ENCODE data around the gene DIPK1A.

The DIPK1A gene

GRCh38 chr1:92851729-92852128, 109.5 kb downstream of the DIPK1A start:
- no peaks in the 10 kb centered on the region for H3K27me3 ChIP-seq (replicated peaks; ENCODE audit: control insufficient read depth, insufficient read depth, low read length)
- TF ChIP-seq CTCF (IDR thresholded peaks at IDR 0.05; ENCODE audit: insufficient read depth, low read length, poor library complexity, severe bottlenecking), result no peak
- peaks cover 3% of the 10 kb centered on the region for H3K36me3 ChIP-seq (ENCODE audit: control insufficient read depth, insufficient read depth, low read length)
- H3K4me3 ChIP-seq (replicated peaks; ENCODE audit: low read depth, low read length), result no peak overlapping the region
- no peak for DNase-seq (ENCODE audit: extremely low read depth, insufficient read length)

GRCh38 chr1:92850019-92850418, 111.2 kb downstream of the DIPK1A start:
- no peak for DNase-seq (ENCODE audit: extremely low read depth, insufficient read length)
- no peak for TF ChIP-seq CTCF (IDR thresholded peaks at IDR 0.05; ENCODE audit: insufficient read depth, low read length, poor library complexity, severe bottlenecking)
- no peaks in the 10 kb centered on the region for H3K27me3 ChIP-seq (replicated peaks; ENCODE audit: control insufficient read depth, insufficient read depth, low read length)
- H3K4me3 ChIP-seq (replicated peaks; ENCODE audit: low read depth, low read length), result no peak overlapping the region
- peaks cover 3% of the 10 kb centered on the region for H3K36me3 ChIP-seq (ENCODE audit: control insufficient read depth, insufficient read depth, low read length)

GRCh38 chr1:92848201-92848600, 113.1 kb downstream of the DIPK1A start:
- DNase-seq (ENCODE audit: extremely low read depth, insufficient read length), result no peak
- Histone ChIP-seq H3K36me3 (ENCODE audit: control insufficient read depth, insufficient read depth, low read length) (peaks cover 7% of the 10 kb centered on the region), H3K4me3 (replicated peaks; ENCODE audit: low read depth, low read length) (no peak overlapping the region), H3K27me3 (replicated peaks; ENCODE audit: control insufficient read depth, insufficient read depth, low read length) (no peaks in the 10 kb centered on the region)
- TF ChIP-seq CTCF (IDR thresholded peaks at IDR 0.05; ENCODE audit: insufficient read depth, low read length, poor library complexity, severe bottlenecking), result no peak

GRCh38 chr1:92845908-92846307, 115.4 kb downstream of the DIPK1A start:
- H3K36me3 ChIP-seq (ENCODE audit: control insufficient read depth, insufficient read depth, low read length), result peaks cover 10% of the 10 kb centered on the region
- DNase-seq (ENCODE audit: extremely low read depth, insufficient read length), result no peak
- H3K4me3 ChIP-seq (replicated peaks; ENCODE audit: low read depth, low read length), result no peak overlapping the region
- H3K27me3 ChIP-seq (replicated peaks; ENCODE audit: control insufficient read depth, insufficient read depth, low read length), result no peaks in the 10 kb centered on the region
- TF ChIP-seq CTCF (IDR thresholded peaks at IDR 0.05; ENCODE audit: insufficient read depth, low read length, poor library complexity, severe bottlenecking), result no peak

GRCh38 chr1:92844439-92844838, 116.8 kb downstream of the DIPK1A start:
- TF ChIP-seq CTCF (IDR thresholded peaks at IDR 0.05; ENCODE audit: insufficient read depth, low read length, poor library complexity, severe bottlenecking), result no peak
- Histone ChIP-seq H3K27me3 (replicated peaks; ENCODE audit: control insufficient read depth, insufficient read depth, low read length) (no peaks in the 10 kb centered on the region), H3K36me3 (ENCODE audit: control insufficient read depth, insufficient read depth, low read length) (peaks cover 17% of the 10 kb centered on the region), H3K4me3 (replicated peaks; ENCODE audit: low read depth, low read length) (no peak overlapping the region)
- DNase-seq (ENCODE audit: extremely low read depth, insufficient read length), result no peak
